ENCODE data around the gene FAM89A. TPM values are rescaled to one million over a fixed set of nuclear protein-coding genes. Genes with fewer than 3 reads are reported as not detected.

Gene FAM89A
- total RNA-seq, 4 donors from 2014 or later: 8.0 to 27.0 (median 17.1) TPM

GRCh38 chr1:230972855-230973271 lies 67.2 kb downstream of the FAM89A start:
- TF ChIP-seq CTCF (IDR thresholded peaks at IDR 0.05) (no peak), POLR2A (IDR thresholded peaks at IDR 0.05) (no peak)
- 71 to 90% methylated on average over 1 of the region's 1 CpG for WGBS, 2 donors
- no peak overlapping the region for H3K27ac ChIP-seq
- no peaks in the 10 kb centered on the region for H3K27me3 ChIP-seq
- H3K36me3 ChIP-seq: no peaks in the 10 kb centered on the region
- no peaks in the 10 kb centered on the region for H3K9me3 ChIP-seq
- H3K4me3 ChIP-seq (replicated peaks in 1 of 3): no peak overlapping the region
- intact Hi-C loops (cut with DNase I): loop anchor here (10.0 kb wide), 1 partner anchor 72 kb away; the partner anchor contains the start of gene FAM89A
- no peak for DNase-seq
- H3K4me1 ChIP-seq: peaks cover 0 to 8% of the 10 kb centered on the region in 2 donors

GRCh38 chr1:230971771-230972170 lies 68.3 kb downstream of the FAM89A start:
- Histone ChIP-seq H3K36me3 (no peaks in the 10 kb centered on the region), H3K4me3 (replicated peaks in 1 of 3) (no peak overlapping the region), H3K4me1 (no peaks in the 10 kb centered on the region), H3K9me3 (no peaks in the 10 kb centered on the region), H3K27ac (no peak overlapping the region), H3K27me3 (no peaks in the 10 kb centered on the region)
- no peak for DNase-seq
- intact Hi-C loops (cut with DNase I): loop anchor here (10.0 kb wide), 1 partner anchor 73 kb away; the partner anchor contains the start of gene FAM89A
- TF ChIP-seq CTCF (IDR thresholded peaks at IDR 0.05) (no peak), POLR2A (IDR thresholded peaks at IDR 0.05) (no peak)

- no peak overlapping the region for H3K4me3 ChIP-seq (replicated peaks in 1 of 3)
- H3K27ac ChIP-seq: no peak overlapping the region
- H3K9me3 ChIP-seq: no peaks in the 10 kb centered on the region
- intact Hi-C loops (cut with DNase I): loop anchor here (10.0 kb wide), 1 partner anchor 74 kb away; the partner anchor contains the start of gene FAM89A
- no peaks in the 10 kb centered on the region for H3K4me1 ChIP-seq
- no peak for DNase-seq
- TF ChIP-seq CTCF (IDR thresholded peaks at IDR 0.05) (no peak), POLR2A (IDR thresholded peaks at IDR 0.05) (no peak)
- H3K36me3 ChIP-seq: no peaks in the 10 kb centered on the region
- 89 to 90% methylated on average over 5 of the region's 5 CpGs for WGBS, 2 donors
- H3K27me3 ChIP-seq: no peaks in the 10 kb centered on the region
Observed at GRCh38 chr1:230970432-230970831, 69.6 kb downstream of the FAM89A start.

MicroRNAs encoded within 50 kb of the gene (microRNA counts, 767-probe panel; counts per million panel counts)
- microRNA hsa-miR-1182: 0 counts per million in 2 donors

Other genes with a start within 250 kb of the FAM89A start
- 100 to 1,000 TPM in 3 of 4 donors, 10 to 100 TPM in 1; 87.8 to 142 (median 124) TPM for gene C1orf198, start 171.7 kb downstream of the FAM89A start, total RNA-seq
- gene TTC13, start 61.4 kb downstream of the FAM89A start, total RNA-seq: 10 to 100 TPM; 14.4 to 28.5 (median 26.1) TPM
- gene ARV1, start 61.2 kb downstream of the FAM89A start, total RNA-seq: 10 to 100 TPM; 29.3 to 39.2 (median 34.8) TPM
- gene TRIM67, start 121.8 kb upstream of the FAM89A start, total RNA-seq: not detected
- gene GNPAT, start 201.0 kb upstream of the FAM89A start, total RNA-seq: 10 to 100 TPM; 33.9 to 41.9 (median 38.8) TPM

Data from thyroid gland (tissue), 4 donors.